ENCODE results near the gene TMEM184C. TPM values are rescaled to one million over a fixed set of nuclear protein-coding genes. Genes with fewer than 3 reads are reported as not detected.

Gene TMEM184C
- total and polyA plus RNA-seq, 2 experiments from 2014 or later, result 15.1 to 42.2 TPM

DNA sequence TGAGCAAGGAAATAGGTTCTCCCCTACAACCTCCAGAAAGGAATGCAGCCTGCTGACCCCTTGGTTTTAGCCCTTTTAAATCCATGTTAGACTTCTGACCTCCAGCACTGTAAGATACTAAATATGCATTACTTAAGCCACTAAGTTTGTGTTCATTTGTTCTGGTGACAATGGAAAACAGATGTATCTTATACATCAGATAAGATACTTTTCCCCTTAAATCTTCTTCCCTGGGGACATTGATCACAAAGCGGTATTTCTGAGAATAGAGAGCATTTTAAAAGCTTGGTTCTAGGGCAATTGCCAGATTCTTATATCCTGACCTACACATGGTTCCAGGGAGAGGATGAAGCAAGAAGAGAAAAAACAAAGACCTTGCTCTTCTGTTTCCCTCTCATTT, 6.5 kb upstream of the TMEM184C start:
- TF ChIP-seq, protein P1, sequence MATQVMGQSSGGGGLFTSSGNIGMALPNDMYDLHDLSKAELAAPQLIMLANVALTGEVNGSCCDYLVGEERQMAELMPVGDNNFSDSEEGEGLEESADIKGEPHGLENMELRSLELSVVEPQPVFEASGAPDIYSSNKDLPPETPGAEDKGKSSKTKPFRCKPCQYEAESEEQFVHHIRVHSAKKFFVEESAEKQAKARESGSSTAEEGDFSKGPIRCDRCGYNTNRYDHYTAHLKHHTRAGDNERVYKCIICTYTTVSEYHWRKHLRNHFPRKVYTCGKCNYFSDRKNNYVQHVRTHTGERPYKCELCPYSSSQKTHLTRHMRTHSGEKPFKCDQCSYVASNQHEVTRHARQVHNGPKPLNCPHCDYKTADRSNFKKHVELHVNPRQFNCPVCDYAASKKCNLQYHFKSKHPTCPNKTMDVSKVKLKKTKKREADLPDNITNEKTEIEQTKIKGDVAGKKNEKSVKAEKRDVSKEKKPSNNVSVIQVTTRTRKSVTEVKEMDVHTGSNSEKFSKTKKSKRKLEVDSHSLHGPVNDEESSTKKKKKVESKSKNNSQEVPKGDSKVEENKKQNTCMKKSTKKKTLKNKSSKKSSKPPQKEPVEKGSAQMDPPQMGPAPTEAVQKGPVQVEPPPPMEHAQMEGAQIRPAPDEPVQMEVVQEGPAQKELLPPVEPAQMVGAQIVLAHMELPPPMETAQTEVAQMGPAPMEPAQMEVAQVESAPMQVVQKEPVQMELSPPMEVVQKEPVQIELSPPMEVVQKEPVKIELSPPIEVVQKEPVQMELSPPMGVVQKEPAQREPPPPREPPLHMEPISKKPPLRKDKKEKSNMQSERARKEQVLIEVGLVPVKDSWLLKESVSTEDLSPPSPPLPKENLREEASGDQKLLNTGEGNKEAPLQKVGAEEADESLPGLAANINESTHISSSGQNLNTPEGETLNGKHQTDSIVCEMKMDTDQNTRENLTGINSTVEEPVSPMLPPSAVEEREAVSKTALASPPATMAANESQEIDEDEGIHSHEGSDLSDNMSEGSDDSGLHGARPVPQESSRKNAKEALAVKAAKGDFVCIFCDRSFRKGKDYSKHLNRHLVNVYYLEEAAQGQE (IDR thresholded peaks at IDR 0.05; ENCODE audit: unreplicated experiment), result no peak
- TF ChIP-seq, protein P2, sequence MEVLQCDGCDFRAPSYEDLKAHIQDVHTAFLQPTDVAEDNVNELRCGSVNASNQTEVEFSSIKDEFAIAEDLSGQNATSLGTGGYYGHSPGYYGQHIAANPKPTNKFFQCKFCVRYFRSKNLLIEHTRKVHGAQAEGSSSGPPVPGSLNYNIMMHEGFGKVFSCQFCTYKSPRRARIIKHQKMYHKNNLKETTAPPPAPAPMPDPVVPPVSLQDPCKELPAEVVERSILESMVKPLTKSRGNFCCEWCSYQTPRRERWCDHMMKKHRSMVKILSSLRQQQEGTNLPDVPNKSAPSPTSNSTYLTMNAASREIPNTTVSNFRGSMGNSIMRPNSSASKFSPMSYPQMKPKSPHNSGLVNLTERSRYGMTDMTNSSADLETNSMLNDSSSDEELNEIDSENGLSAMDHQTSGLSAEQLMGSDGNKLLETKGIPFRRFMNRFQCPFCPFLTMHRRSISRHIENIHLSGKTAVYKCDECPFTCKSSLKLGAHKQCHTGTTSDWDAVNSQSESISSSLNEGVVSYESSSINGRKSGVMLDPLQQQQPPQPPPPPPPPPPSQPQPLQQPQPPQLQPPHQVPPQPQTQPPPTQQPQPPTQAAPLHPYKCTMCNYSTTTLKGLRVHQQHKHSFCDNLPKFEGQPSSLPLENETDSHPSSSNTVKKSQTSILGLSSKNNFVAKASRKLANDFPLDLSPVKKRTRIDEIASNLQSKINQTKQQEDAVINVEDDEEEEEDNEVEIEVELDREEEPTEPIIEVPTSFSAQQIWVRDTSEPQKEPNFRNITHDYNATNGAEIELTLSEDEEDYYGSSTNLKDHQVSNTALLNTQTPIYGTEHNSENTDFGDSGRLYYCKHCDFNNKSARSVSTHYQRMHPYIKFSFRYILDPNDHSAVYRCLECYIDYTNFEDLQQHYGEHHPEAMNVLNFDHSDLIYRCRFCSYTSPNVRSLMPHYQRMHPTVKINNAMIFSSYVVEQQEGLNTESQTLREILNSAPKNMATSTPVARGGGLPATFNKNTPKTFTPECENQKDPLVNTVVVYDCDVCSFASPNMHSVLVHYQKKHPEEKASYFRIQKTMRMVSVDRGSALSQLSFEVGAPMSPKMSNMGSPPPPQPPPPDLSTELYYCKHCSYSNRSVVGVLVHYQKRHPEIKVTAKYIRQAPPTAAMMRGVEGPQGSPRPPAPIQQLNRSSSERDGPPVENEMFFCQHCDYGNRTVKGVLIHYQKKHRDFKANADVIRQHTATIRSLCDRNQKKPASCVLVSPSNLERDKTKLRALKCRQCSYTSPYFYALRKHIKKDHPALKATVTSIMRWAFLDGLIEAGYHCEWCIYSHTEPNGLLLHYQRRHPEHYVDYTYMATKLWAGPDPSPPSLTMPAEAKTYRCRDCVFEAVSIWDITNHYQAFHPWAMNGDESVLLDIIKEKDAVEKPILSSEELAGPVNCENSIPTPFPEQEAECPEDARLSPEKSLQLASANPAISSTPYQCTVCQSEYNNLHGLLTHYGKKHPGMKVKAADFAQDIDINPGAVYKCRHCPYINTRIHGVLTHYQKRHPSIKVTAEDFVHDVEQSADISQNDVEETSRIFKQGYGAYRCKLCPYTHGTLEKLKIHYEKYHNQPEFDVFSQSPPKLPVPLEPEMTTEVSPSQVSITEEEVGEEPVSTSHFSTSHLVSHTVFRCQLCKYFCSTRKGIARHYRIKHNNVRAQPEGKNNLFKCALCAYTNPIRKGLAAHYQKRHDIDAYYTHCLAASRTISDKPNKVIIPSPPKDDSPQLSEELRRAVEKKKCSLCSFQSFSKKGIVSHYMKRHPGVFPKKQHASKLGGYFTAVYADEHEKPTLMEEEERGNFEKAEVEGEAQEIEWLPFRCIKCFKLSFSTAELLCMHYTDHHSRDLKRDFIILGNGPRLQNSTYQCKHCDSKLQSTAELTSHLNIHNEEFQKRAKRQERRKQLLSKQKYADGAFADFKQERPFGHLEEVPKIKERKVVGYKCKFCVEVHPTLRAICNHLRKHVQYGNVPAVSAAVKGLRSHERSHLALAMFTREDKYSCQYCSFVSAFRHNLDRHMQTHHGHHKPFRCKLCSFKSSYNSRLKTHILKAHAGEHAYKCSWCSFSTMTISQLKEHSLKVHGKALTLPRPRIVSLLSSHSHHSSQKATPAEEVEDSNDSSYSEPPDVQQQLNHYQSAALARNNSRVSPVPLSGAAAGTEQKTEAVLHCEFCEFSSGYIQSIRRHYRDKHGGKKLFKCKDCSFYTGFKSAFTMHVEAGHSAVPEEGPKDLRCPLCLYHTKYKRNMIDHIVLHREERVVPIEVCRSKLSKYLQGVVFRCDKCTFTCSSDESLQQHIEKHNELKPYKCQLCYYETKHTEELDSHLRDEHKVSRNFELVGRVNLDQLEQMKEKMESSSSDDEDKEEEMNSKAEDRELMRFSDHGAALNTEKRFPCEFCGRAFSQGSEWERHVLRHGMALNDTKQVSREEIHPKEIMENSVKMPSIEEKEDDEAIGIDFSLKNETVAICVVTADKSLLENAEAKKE (CRISPR knock-in tag; IDR thresholded peaks at IDR 0.05), result no peak
- TF ChIP-seq STAT1 (IDR thresholded peaks at IDR 0.05; ENCODE audit: unreplicated experiment) (no peak), EZH2phosphoT487 (IDR thresholded peaks at IDR 0.05; ENCODE audit: unreplicated experiment) (no peak), POLR2AphosphoS5 (IDR thresholded peaks at IDR 0.05; ENCODE audit: low read depth) (no peak), ZNF114 (CRISPR knock-in tag; IDR thresholded peaks at IDR 0.05) (no peak), EZH2 (IDR thresholded peaks at IDR 0.05; ENCODE audit: low read depth, unreplicated experiment) (no peak)

More for the DNA sequence above, 6.5 kb upstream of the TMEM184C start:
- H3K27ac Mint-ChIP-seq, result no peak overlapping the region
- H4K20me1 ChIP-seq (replicated peaks; ENCODE audit: insufficient read depth), result no peaks in the 10 kb centered on the region
- H3K79me2 ChIP-seq (replicated peaks; ENCODE audit: insufficient read depth), result no peaks in the 10 kb centered on the region
- peaks cover 9% of the 10 kb centered on the region; the same call in 1 of the 3 replicates for H3K4me1 Mint-ChIP-seq
- DNase-seq (ENCODE audit: low spot score) (no peak), ATAC-seq (no peak)
- no peak overlapping the region for H3K4me3 Mint-ChIP-seq
- H3K27me3 Mint-ChIP-seq (ENCODE audit: insufficient read depth, low read depth, poor library complexity), result peaks cover 2% of the 10 kb centered on the region
- no peaks in the 10 kb centered on the region for H3K27me3 ChIP-seq (ENCODE audit: insufficient read depth)
- no peak overlapping the region for H3K27ac ChIP-seq (ENCODE audit: low read depth)
- no peak overlapping the region for H3K4me2 ChIP-seq
- no peaks in the 10 kb centered on the region for H3K4me1 ChIP-seq (ENCODE audit: insufficient read depth)
- no peaks in the 10 kb centered on the region for H3K36me3 ChIP-seq (ENCODE audit: insufficient read depth)
- no peaks in the 10 kb centered on the region for H3K36me3 Mint-ChIP-seq (ENCODE audit: low read depth)
- H3K4me3 ChIP-seq, result no peak overlapping the region
- H3K9me2 ChIP-seq (ENCODE audit: insufficient read depth), result no peaks in the 10 kb centered on the region
- no peaks in the 10 kb centered on the region for H3K9me3 Mint-ChIP-seq
- no peak overlapping the region for H2AFZ ChIP-seq
- no peaks in the 10 kb centered on the region for H3F3A ChIP-seq (replicated peaks; ENCODE audit: low read depth)
